Measurements from ENCODE around the gene NR5A1. TPM values are rescaled to one million over a fixed set of nuclear protein-coding genes. Genes with fewer than 3 reads are reported as not detected.

Gene NR5A1
- total RNA-seq, 4 donors from 2014 or later = not detected

DNA sequence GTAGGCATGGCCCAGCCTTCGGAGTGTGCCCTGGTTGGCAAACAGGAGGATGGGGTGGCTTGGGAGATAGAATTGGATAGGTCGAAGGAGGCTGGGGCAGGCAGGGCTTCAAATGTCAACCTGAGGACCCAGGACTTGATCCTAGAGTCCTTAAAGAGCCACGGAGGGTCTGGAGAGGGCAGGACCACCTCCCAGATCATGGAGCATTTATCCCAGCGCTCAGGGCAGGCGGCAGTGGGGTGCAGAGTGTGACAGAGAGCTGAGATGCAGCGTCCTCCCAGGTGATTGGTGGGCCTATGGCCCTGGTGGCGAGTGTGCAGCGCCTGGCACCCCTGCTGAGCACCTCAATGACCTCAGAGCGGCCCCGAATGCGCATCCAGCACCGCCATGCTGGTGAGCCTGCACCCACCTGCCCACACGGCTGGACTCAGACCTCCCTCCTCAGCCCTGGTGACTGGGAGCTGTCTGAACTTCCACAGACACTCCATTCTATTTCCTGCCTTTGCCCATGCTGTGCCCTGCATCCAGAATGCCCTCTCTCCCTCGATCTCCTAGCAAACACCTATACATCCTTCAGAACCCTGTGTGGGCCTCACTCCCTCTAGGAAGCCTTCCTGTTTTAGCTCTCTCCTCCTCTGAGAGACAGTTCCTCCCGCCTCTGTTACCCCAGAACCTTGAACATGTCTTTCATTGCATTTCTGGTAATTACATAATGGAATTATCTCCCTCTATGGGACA lies 50.7 kb downstream of the NR5A1 start:
- Histone ChIP-seq H3K4me1 (peaks cover 12% of the 10 kb centered on the region), H3K36me3 (no peaks in the 10 kb centered on the region), H3K27me3 (peaks cover 34% of the 10 kb centered on the region), H3K4me3 (no peak overlapping the region), H3K27ac (no peak overlapping the region), H3K9me3 (no peaks in the 10 kb centered on the region)
- WGBS = 76% methylated on average over 15 of the region's 15 CpGs
- peak in 1 of 2 donors; percentile 40 for DNase-seq (ENCODE audit: low spot score in 2 of 2)
- TF ChIP-seq POLR2AphosphoS5 (IDR thresholded peaks at IDR 0.05) (no peak), EP300 (IDR thresholded peaks at IDR 0.05) (no peak), POLR2A (IDR thresholded peaks at IDR 0.05) (no peak)
- TF ChIP-seq, protein P1, sequence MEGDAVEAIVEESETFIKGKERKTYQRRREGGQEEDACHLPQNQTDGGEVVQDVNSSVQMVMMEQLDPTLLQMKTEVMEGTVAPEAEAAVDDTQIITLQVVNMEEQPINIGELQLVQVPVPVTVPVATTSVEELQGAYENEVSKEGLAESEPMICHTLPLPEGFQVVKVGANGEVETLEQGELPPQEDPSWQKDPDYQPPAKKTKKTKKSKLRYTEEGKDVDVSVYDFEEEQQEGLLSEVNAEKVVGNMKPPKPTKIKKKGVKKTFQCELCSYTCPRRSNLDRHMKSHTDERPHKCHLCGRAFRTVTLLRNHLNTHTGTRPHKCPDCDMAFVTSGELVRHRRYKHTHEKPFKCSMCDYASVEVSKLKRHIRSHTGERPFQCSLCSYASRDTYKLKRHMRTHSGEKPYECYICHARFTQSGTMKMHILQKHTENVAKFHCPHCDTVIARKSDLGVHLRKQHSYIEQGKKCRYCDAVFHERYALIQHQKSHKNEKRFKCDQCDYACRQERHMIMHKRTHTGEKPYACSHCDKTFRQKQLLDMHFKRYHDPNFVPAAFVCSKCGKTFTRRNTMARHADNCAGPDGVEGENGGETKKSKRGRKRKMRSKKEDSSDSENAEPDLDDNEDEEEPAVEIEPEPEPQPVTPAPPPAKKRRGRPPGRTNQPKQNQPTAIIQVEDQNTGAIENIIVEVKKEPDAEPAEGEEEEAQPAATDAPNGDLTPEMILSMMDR (IDR thresholded peaks at IDR 0.05) = no peak

DNA sequence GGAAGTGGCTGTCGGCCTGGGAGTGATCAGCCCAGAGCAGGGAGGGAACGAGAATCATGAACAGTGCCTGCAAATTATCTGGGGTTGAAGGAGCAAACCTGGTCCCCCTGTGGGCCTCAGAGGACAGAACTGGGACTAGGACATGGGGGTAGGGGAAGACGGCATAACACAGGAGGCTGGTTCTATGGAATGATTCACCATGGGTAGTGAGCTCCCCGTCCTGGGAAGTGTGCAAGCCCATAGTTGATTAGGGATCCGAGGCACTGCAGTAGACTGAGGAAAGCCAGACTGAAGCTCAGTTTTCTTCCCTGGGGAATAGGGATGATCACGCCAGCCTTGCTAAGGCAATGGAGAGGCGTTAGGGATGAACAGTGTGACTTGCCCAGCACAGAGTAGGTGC lies 51.4 kb downstream of the NR5A1 start:
- no peaks in the 10 kb centered on the region for H3K36me3 ChIP-seq
- no peak for TF ChIP-seq POLR2A (IDR thresholded peaks at IDR 0.05)
- no peak for TF ChIP-seq POLR2AphosphoS5 (IDR thresholded peaks at IDR 0.05)
- TF ChIP-seq EP300 (IDR thresholded peaks at IDR 0.05) = no peak
- TF ChIP-seq, protein P1 (IDR thresholded peaks at IDR 0.05) = no peak
- H3K4me1 ChIP-seq = peaks cover 14% of the 10 kb centered on the region
- H3K4me3 ChIP-seq = no peak overlapping the region
- H3K9me3 ChIP-seq = no peaks in the 10 kb centered on the region
- DNase-seq (ENCODE audit: low spot score in 2 of 2) = no peak
- peaks cover 41% of the 10 kb centered on the region for H3K27me3 ChIP-seq
- no peak overlapping the region for H3K27ac ChIP-seq
- 77% methylated on average over 7 of the region's 7 CpGs for WGBS

DNA sequence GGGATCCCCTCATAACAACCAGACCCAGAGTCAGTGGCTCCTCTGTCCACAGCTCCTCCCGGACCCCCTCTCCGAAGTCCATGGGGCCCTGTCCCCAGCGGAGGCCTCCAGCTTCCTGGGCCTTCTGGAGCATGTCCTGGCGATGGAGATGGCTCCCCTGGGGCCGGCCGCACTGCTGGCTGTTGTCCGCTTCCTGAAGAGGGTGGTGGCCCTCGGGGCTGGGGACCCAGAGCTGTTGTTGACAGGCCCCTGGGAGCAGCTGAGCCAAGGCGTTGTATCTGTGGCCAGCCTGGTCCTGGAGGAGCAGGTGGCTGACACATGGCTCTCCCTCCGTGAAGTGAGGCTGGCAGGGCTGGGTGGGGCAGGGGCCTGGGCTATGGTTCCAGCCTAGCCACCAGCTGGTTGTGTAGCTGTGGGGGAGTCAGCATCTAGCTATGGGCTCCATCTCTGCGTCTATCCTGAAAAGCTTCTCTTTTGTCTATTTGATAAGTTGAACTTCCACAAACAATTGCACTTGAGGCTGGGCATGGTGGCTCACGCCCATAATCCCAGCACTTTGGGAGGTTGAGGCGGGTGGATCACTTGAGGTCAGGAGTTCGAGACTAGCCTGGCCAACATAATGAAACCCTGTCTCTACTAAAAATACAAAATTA lies 52.3 kb downstream of the NR5A1 start:
- TF ChIP-seq POLR2AphosphoS5 (IDR thresholded peaks at IDR 0.05) = no peak
- no peak for TF ChIP-seq EP300 (IDR thresholded peaks at IDR 0.05)
- TF ChIP-seq, protein P1 (IDR thresholded peaks at IDR 0.05) = no peak
- TF ChIP-seq POLR2A (IDR thresholded peaks at IDR 0.05) = no peak
- peaks cover 50% of the 10 kb centered on the region for H3K27me3 ChIP-seq
- 84% methylated on average over 6 of the region's 14 CpGs for WGBS

DNA sequence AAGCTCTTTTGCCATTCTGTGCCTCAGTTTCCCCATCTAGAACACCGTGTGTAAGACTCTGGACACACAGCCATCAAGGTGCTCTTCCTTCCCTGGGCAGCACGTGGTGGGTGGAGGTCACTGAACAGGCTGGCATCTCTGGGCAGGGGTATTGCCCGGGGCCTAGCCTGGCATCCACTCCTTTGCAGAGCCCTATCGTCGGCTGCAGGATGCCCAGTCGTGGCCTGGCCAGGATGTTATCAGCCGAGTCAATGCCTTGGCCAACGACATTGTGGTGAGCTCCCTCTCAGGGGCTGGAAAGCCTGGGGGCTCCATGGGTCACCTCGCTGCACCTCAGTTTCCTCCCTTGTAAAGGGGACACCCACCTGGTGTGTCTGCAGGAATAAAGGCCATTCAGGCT lies 52.9 kb downstream of the NR5A1 start:
- Histone ChIP-seq H3K4me1 (peaks cover 20% of the 10 kb centered on the region), H3K36me3 (no peaks in the 10 kb centered on the region), H3K27me3 (peaks cover 54% of the 10 kb centered on the region), H3K9me3 (no peaks in the 10 kb centered on the region), H3K27ac (no peak overlapping the region), H3K4me3 (no peak overlapping the region)
- no peak for DNase-seq (ENCODE audit: low spot score in 2 of 2)
- WGBS = 100% methylated on average over 1 of the region's 9 CpGs
- TF ChIP-seq POLR2AphosphoS5 (IDR thresholded peaks at IDR 0.05) (no peak), EP300 (IDR thresholded peaks at IDR 0.05) (no peak), POLR2A (IDR thresholded peaks at IDR 0.05) (no peak)
- TF ChIP-seq, protein P1 (IDR thresholded peaks at IDR 0.05) = no peak

More for the DNA sequence above, 52.3 kb downstream of the NR5A1 start:
- H3K9me3 ChIP-seq = no peaks in the 10 kb centered on the region
- H3K27ac ChIP-seq = no peak overlapping the region
- H3K36me3 ChIP-seq = no peaks in the 10 kb centered on the region
- DNase-seq (ENCODE audit: low spot score in 2 of 2) = peak in 1 of 2 donors; percentile 51
- H3K4me1 ChIP-seq = peaks cover 20% of the 10 kb centered on the region
- no peak overlapping the region for H3K4me3 ChIP-seq

DNA sequence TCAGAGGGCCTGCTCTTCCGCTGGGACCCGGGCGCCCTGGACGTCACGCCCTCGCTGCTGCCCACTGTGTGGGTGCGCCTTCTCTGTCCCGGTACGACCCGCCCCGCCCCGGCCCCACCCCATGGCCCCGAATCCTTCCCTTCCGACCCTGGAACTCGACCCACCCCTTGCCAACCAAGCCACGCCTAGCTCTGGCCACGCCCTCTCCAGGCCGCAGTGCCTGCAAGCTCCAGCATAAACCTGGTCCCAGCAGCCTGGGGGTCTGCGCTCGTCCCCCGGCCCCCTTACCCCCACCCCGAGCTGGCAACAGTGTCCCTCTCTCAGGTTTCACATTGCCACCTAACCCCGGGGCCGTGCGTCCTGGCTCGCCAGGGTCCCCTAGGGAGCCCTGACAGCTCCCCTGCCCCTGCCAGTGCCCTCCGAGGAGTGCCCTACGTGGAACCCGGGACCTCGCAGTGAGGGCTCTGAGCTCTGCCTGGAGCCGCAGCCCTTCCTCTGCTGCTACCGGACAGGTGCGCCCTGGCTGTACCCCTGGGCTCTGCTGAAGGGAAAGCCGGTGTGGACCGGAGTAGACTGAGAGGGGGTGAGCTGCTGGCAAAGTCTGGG lies 53.5 kb downstream of the NR5A1 start:
- Histone ChIP-seq H3K4me3 (peak overlapping the region; percentile 34), H3K4me1 (peaks cover 20% of the 10 kb centered on the region), H3K27ac (no peak overlapping the region), H3K36me3 (no peaks in the 10 kb centered on the region), H3K9me3 (no peaks in the 10 kb centered on the region), H3K27me3 (peaks cover 54% of the 10 kb centered on the region)
- 33% methylated on average over 16 of the region's 35 CpGs for WGBS
- DNase-seq (ENCODE audit: low spot score in 2 of 2) = peak in 1 of 2 donors; percentile 58
- no peak for TF ChIP-seq EP300 (IDR thresholded peaks at IDR 0.05)
- TF ChIP-seq POLR2A (IDR thresholded peaks at IDR 0.05) = no peak
- TF ChIP-seq, protein P1 (IDR thresholded peaks at IDR 0.05) = no peak
- TF ChIP-seq POLR2AphosphoS5 (IDR thresholded peaks at IDR 0.05) = no peak

All from suprapubic skin (tissue), 4 donors.